GM12874 (cell line): ENCODE results near the gene ALS2CL.

Experiments used
- CTCF ChIP-seq: IDR thresholded peaks from 2 replicates; pipeline ENCODE4 v1.5.1; 2011; ENCODE audit warnings: low read depth, mild to moderate bottlenecking, control low read depth, low read length, moderate library complexity; ENCODE audit not compliant: insufficient read depth

The ALS2CL gene

GRCh38 chr3:46678280-46678679 lies 15.2 kb downstream of the ALS2CL start:
- no peak for TF ChIP-seq CTCF

GRCh38 chr3:46677411-46677726 lies 16.1 kb downstream of the ALS2CL start:
- no peak for TF ChIP-seq CTCF

GRCh38 chr3:46676601-46677410 lies 16.7 kb downstream of the ALS2CL start:
- no peak for TF ChIP-seq CTCF

GRCh38 chr3:46675843-46676567 lies 17.5 kb downstream of the ALS2CL start:
- no peak for TF ChIP-seq CTCF

GRCh38 chr3:46675426-46675825 lies 18.1 kb downstream of the ALS2CL start:
- TF ChIP-seq CTCF = no peak

- TF ChIP-seq CTCF = no peak
These were observed 19.2 kb downstream of the ALS2CL start for GRCh38 chr3:46674031-46674845.
